OCI-LY3 (cell line): Measurements from ENCODE around the gene ZNF362.

Experiments
- EZH2phosphoT487 ChIP-seq: fragments of 200-600 bp; shearing (Covaris generic); IDR thresholded peaks from 2 replicates; pipeline ENCODE4 v1.6.1; 2018; ENCODE audit warnings: antibody characterized with exemption, mixed run types, low read depth
- TF ChIP-seq, protein P1 (sequence below): fragments of 200-600, 300-600 bp; sonication (generic); IDR thresholded peaks from 2 replicates; pipeline ENCODE4 v1.5.1; 2014; ENCODE audit warnings: antibody characterized with exemption, low read length, low read depth

DNA sequence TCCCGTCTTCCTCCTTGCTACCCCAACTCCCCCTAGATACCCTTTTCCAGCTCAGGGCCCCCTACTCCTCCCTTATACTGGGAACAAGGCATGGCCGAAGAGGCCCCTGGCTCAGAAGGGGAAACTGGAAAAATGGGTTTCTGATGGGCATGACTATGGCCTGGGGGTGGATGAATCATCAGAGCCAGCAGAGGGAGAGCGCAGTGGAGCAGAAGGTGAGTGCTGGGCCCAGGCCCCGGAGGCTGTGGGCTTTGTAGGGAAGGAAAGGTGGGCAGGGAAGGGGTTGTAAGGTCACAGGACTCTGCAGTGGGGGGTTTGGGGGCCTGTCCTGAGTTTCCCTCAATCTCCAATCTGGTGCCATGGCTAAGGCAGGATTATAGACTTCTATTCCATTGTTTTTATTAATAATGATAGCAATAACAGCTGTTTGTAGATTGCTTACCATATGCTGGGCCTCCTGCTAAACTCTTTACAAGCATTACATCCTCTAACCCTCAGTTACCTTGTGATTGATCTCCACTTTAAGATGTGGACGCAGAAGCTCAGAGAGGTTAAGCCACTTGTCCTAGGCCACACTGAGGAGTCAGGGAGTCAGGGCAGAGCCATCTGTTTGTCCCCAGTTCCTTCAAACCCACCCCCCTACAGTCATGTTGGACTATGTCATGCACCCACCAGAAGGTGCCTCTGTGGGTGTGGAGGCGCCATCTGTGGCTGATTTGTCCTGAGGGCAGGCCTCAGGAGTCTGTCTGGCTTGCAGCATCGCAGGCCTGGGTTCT lies 36.2 kb upstream of the ZNF362 start:
- TF ChIP-seq, protein P1, sequence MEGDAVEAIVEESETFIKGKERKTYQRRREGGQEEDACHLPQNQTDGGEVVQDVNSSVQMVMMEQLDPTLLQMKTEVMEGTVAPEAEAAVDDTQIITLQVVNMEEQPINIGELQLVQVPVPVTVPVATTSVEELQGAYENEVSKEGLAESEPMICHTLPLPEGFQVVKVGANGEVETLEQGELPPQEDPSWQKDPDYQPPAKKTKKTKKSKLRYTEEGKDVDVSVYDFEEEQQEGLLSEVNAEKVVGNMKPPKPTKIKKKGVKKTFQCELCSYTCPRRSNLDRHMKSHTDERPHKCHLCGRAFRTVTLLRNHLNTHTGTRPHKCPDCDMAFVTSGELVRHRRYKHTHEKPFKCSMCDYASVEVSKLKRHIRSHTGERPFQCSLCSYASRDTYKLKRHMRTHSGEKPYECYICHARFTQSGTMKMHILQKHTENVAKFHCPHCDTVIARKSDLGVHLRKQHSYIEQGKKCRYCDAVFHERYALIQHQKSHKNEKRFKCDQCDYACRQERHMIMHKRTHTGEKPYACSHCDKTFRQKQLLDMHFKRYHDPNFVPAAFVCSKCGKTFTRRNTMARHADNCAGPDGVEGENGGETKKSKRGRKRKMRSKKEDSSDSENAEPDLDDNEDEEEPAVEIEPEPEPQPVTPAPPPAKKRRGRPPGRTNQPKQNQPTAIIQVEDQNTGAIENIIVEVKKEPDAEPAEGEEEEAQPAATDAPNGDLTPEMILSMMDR = no peak
- no peak for TF ChIP-seq EZH2phosphoT487
